ENCODE data around the gene GLIPR1L1.

DNA sequence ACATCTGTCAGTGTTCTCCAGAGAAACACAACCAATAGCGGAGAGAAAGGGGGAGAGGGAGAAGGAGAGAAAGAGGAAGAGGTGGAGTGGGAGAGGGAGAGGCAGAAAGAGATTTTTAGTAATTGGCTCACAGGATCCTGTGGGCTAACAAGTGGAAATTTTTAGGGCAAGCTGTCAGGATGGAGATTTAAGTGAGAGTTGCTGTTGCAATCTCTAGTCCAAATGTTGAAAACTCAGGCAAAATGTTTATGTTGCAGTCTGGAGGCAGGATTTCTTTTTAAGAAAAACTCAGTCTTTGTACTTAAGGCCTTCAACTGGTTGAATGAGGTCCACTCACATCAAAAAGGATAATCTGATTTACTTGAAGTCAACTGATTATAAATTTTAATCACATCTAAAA lies 43.9 kb downstream of the GLIPR1L1 start:
- TF ChIP-seq, protein P1, sequence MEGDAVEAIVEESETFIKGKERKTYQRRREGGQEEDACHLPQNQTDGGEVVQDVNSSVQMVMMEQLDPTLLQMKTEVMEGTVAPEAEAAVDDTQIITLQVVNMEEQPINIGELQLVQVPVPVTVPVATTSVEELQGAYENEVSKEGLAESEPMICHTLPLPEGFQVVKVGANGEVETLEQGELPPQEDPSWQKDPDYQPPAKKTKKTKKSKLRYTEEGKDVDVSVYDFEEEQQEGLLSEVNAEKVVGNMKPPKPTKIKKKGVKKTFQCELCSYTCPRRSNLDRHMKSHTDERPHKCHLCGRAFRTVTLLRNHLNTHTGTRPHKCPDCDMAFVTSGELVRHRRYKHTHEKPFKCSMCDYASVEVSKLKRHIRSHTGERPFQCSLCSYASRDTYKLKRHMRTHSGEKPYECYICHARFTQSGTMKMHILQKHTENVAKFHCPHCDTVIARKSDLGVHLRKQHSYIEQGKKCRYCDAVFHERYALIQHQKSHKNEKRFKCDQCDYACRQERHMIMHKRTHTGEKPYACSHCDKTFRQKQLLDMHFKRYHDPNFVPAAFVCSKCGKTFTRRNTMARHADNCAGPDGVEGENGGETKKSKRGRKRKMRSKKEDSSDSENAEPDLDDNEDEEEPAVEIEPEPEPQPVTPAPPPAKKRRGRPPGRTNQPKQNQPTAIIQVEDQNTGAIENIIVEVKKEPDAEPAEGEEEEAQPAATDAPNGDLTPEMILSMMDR (IDR thresholded peaks at IDR 0.05; ENCODE audit: insufficient read depth, low read length, poor library complexity, severe bottlenecking) = no peak
- no peak for TF ChIP-seq EZH2phosphoT487 (conservative IDR thresholded peaks at IDR 0.05; ENCODE audit: low read length)
